Measurements from ENCODE around the gene MGST3.
"Not testable (repeated sequence)": the region's sequence is repeated elsewhere in the genome, so short reads cannot be mapped to it uniquely, and the experiment has no call there.

The MGST3 gene

DNA sequence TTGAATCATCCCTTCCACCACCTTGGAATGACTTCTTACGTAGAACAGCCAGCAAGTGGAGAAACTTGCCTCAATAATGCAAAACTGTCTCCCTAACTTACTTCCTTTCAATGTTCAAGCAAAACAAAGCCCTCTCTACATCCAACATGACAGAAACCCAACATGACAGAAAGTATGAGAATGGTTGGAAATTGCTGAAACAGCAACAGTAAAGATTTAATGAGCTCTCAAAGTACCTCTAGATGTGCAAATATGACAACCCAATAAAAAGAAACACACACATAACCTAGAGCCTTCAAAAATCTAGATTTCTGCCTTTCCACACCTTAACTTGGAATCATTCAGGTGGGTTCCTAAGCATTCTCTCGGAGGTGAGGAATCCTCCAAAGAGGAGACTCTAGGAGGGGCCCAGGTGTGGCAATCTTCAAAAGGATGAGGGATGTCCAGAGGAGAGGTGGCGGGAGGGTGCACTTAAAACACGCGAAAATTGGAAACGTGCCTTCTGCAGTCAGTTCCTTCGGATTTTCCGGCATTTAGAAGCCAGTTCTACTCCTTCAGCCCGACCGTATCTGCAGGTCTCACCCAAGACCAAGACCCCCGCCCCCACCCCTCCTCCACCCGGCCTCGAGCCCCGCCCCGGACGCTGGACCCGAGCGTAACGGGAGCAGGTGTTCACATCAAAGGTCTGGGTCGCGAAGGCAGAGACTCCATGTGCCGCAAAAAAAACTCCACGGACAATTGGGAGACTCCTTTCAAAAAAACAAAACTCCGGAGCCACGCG, 996 bp upstream of the MGST3 start:
- DNase-seq, result no peak

DNA sequence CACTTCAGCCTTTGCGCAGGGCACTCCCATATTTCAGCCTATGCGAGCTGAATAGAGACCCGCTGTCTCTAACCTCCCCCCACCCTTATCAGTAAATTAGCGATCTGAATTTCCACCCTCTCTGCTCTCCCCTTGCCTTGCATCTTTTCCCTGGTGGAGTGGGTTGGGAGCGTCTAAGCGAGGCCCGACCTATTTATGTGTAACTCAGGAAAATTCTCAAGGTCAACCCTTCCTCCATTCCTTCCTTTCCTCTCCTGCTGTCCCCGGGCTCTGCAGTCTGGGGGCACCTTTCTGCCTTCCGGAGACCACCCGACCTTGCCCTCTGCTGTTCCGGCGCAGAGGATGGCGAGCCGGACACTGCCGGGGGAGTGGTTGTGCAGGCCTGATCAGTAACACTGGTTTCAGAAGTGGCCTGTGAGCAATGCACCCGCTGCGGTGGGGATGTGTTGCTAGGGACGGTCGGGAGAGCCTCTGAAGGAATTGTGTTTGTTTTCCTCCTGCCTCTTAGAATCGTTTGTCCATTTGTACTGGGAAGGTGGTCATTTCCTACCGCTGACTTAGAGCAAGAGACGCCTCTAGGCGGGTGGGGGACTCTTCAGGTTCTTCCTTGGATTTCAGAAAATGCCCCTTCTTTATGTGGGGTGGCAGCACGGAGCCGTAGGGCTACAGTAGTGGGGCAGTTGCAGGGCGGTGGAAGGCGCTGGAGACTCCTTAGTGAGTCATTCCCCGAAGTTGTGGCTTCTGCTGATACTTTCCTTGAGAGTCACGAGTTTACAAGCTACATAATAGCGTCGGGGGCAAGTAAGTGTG, 513 bp downstream of the MGST3 start:
- peak; percentile 79 for DNase-seq

DNA sequence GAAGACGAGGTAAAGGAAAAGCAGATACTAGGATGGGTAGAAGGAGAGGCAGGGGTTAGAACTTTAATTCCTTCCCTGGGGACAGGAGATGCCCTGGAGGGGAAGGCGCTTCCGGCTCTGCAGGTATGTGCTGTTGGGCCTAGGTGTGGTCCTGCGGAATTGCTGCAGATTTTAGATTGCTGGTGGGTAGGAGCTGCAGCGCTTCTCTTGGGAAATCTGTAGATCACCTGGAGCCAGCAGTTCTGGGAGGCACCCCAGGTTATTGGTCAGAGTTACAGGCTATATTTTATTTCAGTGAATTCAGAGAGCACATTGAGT, 1.1 kb downstream of the MGST3 start:
- no peak for DNase-seq

DNA sequence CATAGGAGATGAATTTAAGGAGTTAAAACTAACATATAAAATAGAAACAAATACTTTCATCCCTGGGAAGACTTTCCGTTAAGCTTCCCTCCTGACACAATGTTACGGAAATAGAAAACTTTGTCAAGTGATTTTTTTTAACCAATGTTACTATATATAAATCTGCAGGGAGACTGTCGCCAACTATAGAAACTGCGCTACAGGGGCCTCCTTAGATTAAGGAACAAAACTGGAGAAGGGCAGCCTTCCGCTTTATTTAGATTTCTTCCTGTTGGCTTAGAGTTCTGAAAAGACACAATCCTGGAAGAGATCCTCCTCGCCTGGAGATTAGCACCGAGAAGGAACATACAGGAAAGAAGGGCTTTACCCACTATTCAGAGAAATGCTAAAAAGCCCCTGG, 1.5 kb downstream of the MGST3 start:
- no peak for DNase-seq

DNA sequence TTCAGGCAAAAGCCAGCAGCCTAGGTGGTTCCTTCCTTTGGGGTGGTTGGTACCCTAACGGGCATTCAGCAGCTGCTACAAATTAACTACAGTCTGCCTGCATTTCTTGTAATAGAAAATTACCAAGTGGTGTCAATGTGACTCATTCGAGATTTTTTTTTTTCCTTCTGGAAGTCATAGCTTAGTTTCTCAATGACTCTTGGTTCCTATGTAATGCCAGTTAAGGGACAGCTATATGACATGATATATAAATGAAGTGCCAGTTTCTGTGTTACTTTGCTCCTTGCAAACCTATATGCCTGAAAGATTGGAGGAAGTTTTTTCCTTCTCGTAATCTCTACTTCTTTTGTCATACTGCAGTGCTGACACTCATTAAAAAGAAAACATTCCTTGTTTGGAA, 2.6 kb downstream of the MGST3 start:
- peak; percentile 24 for DNase-seq

DNA sequence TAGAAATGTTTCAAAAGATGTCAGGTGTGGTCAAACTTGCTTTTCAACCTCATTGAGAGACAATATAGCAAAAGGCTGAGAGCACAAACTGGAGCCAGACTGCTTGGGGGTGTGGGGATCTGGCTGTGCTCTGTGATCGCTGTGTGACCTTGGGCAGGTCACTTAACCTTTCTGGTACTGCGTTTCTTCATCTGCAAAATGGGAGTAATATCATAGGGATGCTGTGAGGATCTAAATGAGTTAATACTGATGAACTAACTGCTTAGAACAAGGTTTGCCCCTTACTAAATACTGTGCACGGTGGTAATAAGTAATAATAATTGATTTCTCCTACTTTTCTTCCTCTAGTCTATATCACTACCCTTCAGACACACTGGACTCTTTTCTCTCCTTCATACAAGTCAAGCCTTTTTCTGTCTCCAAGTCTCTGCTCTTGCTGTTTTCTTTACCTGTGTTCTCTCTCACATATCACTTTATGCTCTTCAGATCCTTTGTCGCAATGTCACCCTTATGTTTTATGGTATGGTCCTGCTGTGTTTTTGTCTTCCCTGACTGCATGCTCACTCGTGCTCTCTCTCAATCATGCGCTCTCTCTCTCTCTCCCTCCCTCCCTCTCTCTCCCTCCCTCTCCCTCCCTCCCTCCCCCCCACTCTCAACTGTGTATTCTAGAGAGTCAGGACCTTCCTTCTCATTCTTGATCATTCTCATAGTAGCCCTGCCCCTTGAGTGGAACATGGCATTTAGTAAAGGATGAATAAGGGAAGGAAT, 3.3 kb downstream of the MGST3 start:
- no peak for DNase-seq

DNA sequence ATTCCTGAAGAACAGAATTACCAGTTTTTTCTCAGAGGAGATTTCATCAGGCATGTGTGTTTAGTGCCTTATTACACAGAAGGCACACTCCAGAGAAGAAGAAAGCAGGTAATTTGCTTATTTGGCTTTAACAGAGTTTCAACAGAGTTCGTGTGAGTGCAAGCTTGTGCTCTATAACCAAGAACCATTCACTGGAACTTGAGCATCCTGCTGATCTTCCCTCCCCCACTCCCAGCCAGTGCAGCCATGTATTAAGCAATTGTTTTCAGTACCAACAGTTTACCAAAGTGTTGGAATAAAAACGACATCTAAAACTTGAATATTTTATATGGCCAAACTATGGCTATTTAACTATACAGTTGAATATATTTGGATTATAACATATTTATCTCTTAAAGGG, 4.3 kb downstream of the MGST3 start:
- no peak for DNase-seq

DNA sequence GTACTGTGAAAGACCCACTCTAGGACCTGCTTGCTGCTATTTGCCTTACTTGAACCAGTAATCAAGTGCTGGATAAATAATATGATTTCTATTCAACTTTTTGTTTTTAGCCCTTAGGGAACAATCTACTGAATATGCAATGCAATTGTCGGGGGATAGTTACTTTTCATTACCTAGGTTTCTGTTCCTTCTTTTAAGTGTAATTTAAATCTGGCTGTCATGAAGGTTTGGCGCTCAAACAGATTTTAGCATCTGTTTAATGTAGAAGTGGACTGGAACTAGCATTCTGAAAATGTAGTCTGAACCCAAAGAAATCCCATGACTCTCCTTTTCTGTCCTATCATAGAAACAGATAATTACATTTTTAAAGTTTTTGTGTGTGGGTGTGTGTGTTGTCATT, 4.8 kb downstream of the MGST3 start:
- no peak for DNase-seq

DNA sequence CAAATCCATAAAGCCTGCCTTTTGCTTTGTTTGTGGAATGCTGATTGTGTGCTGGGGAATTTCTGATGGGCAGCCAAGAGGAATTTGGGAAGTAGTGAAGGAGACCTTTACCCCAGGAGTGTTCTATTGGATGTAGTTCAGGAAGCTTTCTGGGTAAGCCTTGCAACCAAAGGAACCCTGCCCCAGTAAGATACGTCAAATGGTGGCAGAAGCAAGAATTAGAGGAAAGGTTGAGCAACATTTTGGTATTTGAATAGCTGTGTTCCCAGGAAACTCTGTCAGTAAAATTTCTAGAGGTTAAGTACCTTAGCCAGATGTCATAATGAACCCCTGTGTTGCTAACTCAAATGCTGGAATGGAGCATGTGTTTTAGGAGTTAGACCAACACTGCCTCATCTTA, 6.4 kb downstream of the MGST3 start:
- no peak for DNase-seq

DNA sequence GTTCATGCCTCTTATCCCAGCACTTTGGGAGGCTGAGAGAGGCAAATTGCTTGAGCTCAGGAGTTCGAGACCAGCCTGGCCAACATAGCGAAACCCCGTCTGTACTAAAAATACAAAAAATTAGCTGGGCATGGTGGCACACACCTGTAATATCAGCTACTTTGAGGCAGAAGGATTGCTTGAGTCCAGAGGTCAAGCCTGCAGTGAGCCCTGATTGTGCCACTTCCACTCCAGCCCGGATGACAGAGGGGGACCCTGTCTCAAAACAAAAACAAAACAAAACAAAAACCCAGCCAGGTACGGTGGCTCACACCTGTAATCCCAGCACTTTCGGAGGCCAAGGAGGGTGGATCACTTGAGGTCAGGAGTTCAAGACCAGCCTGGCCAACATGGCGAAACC, 7.2 kb downstream of the MGST3 start:
- DNase-seq, result not testable (repeated sequence)

DNA sequence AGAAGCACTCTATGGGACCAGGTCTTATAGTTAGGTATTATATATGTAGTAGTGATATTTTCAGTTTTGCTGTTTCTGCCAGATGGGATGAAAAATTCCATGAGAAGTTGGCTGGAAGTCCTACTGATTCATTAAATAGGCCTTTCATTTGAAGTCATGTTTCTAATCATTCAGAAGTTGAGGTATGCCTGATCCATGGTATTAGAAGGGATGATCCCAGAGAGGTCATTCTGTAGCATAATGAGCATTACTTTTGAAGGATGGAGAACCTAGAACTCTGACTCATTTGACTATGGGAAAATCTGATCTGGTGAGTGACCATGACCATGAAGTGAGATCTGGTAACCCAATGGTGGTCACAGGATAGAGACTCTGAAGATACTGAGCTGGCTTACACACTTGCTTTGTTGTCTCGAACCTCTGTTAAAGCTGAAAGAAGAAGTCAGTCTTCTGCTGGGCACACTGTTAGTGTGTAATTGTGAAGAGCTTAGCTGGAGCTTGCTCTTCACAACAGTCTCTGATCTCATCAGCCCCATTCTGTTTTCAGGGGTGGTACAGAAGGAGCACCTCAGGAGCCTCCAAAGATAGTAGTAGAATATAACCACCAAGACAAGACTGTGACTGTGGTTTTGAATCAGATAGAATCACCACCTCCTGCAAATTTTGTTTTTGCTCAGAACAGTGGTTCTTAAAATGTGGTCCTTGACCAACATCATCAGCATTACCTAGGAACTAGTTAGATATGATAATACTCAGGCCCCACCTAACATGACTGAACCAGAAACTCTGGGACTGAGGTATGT, 9.0 kb downstream of the MGST3 start:
- DNase-seq, result no peak

DNA sequence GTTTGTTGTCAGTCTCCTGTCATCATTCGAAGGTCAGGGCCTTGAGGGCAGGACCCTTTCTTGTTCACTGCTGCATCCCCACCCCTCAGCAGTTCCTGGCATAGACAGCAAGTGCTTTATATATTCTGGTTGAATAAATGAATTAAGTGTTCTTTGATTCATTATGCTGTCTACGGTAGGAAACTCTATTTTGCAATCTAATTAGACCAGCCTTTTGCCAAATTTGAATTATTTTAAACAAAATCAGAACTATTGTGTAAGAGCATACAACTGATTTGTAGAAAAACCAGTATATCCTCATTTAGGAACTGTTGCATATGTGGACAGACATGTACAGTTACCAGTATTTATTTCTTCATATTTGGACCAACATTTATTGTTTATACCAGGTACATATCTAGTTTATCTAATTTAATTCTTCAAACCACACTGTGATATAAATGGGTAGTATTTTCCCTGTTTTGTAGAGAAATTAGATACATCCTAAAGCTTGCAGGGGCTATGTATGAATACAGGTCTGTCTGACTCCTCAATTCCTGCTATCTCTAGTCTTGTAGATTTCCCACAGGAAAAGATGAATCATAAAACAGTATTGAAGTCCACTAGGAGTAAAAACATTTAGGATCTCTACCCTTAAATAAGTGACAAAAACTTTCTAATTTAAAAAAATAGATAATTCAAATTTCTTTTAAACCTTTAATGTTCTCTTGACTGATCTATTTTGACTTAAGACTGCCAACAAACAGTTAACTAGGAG, 10.4 kb downstream of the MGST3 start:
- DNase-seq, result no peak

DNA sequence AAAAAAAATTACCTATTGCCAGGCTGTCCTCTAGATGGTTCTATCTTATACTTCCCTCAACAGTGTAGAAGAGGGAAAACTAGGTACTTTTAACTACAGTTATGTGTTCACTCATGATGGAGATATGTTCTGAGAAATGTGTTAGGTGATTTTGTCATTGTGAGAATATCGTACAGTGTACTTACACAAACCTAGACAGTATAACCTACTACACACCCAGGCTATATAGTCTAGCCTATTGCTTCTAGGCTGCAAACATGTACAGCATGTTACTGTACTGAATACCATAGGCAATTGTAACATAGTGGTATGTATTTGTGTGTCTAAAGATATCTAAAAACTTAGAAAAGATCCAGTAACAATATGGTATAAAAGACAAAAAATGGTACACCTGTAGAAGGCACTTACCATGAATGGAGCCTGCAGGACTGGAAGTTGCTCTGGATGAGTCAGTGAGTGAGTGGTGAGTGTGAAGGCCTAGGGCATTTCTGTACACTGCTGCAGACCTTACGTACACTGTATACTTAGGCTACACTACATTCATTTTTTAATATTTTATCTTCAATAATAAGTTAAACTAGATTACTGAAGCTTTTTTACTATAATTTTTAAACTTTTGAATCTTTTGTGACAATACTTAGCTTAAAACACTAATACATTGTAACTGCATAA, 13.2 kb downstream of the MGST3 start:
- DNase-seq, result no peak

DNA sequence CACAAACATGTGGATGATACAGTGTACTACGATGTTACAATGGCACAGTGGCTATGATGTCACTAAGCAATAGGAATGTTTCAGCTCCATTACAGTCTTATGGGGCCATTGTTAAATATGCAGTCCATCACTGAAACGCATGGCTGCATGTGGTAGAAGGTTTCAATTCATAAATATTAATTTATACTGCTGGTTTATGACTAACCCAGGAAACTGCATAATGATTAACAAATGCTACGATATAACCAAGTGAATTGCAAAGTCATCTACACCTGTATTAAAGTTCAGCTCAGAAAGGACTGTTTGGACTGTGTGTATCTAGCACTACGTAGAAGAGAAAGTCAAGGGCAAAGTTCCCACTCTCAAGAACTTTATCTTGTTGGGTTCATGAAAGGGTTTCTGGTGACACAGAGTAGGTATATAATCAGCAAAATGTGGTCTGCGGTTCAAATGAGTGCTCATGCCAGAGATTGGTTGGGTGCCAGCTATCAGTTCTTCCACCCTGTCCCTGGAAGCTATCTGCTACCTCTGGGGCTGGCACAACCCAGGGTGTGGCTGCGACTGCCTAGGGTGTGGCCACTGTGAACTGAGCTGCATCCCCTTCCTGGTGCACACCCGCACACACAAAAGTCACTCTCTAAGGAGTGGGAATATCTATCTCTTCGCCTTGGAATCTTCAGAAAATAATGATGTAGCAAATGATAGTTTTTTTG, 14.8 kb downstream of the MGST3 start:
- DNase-seq, result peak; percentile 54

DNA sequence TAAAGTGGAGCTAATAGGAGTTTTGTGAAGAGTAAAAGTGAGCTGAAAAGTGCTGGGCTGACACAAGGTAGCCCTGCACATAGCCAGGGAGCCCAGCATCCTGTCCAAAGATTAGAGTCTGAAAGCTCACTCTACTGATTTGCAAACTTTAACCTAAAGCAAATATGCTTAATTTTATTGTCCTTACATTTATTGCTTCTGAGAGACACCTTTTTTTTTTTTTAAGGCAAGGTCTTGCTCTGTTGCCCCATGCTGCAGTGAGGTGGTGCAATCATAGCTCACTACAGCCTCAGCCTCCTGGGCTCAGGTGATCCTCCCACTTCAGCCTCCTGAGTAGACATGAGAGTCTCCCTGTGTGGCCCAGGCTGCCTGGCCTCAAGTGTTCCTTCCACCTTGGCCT, 16.5 kb downstream of the MGST3 start:
- no peak for DNase-seq

DNA sequence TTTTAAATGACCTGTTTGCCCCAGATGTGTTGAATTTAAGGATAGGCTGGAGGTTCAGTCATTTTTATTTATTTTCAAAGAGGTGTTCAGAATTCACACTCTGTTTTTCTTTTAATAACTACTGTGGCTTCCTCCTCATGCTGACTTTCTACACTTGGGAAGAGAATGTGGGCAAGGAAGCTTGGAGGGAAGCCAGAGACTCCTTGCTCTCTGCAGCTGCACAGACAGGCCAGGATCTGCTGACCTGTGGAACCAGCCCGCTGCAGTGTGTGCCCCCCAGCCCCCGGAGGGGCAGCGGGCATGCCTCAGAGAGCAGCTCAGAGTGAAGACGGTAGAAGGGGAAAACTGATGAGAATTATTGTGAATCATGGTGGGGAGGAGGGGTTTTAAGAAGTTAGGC, 16.9 kb downstream of the MGST3 start:
- DNase-seq, result no peak

DNA sequence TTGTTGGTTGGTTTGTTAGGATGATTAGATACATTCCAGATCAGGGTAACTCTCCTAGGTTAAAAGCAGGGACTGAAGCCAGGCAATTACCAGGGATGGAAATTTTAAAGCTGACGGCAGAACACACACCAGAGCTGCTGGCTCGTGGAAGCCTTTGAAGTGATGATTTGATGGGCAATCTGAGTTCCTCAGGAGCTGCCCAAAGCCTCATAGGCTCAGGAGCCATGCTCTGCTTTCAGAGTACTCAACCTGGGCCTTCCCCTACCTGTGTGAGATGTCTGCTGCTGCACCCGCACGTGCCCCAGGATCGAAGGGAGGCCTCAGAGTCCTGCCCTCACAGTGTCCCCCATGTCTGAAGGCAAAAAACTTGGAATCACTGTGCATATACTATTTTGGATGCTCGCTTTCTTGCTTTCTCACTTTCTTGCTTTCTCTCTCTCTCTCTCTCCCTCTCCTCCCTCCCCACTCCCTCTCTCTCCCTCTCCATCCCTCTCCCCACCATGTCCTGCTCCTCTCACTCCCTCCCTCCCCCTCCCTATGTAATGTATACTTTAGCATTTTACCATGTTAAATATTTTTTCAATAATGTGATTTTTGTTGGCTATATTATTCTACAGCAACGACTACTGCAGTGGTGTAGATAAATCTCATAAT, 18.0 kb downstream of the MGST3 start:
- DNase-seq, result no peak

DNA sequence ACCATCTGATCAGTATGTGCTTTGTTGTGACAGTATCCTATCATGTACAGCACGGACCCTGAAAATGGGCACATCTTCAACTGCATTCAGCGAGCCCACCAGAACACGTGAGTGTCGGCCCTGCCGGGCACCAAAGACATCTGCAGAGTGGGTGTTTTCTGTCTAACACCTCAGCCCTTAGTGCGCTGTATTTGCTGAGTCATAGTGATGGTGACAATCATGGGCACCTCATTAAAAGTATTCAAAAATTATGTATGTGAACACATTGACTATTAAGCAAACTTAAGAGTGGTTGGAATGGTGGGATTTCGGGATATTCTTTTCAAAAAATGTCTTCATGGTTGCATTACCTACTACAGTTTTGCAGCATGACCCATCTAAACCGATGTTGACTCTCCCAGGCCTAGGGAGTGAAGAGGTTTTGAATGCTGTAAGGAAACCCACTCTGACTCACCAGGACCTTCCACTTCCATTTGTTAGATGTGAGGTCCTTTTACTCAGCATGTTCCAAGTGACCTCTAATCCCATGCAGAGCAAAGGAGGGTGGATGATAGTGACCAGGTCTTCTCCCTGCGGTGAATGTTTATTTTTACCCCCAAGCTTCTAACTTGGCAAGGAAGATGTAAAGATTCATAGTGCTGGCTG, 20.1 kb downstream of the MGST3 start:
- no peak for DNase-seq

DNA sequence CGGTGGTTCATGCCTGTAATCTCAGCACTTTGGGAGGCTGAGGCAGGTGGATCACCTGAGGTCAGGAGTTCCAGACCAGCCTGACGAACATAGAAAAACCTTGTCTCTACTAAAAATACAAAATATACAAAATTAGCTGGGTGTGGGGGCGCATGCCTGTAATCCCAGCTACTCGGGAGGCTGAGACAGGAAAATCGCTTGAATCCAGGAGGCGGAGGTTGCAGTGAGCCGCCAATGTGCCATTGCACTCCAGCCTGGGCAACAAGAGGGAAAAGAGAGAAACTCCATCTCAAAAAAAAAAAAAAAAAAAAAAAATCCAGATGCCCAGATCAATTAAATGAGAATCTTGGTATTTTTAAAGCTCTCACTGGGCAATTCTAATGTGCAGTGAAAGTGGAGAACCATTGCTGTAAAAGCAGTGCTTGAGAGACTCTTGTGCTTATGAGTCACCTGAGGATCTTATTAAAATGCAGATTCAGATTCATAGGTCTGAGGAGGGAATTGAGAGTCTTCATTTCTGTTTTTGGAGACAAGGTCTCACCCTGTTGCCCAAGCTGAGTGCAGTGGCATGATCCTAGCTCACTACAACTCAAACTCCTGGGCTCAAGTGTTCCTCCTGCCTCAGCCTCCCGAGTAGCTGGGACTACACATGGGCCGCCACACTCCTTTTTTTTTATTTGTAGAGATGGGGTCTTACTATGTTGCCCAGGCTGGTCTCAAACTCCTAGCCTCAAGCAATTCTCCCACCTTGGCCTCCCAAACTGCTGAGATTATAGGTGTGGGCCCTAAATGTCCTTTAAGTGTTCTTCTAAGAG, 27.9 kb downstream of the MGST3 start:
- DNase-seq, result not testable (repeated sequence)

Measured in kidney glomerular epithelial cell (primary cell).